ENCODE results near the gene LIM2.

DNA sequence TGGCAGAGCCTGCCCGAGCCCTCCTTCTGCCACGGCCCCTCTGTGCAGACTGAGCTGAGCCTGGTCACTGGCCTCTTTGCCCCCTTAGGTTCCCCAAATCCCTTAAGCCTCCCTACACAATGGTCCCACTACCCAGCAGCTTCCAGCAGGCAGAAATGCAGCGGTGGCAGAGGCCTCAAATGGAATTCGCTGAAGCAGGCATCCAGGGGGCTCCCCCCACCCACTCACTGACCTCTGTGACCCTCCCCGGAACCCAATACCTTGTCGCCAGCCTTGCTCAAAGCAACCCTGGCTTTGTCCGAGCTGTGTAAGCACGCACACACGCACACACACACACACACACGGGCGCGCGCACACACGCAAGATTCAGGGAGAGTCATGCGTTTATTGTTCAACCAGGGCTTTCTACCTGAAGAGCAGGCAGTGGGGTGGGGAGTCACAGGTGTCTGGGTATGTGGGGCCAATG is at the start of gene LIM2:
- TF ChIP-seq, protein P1, sequence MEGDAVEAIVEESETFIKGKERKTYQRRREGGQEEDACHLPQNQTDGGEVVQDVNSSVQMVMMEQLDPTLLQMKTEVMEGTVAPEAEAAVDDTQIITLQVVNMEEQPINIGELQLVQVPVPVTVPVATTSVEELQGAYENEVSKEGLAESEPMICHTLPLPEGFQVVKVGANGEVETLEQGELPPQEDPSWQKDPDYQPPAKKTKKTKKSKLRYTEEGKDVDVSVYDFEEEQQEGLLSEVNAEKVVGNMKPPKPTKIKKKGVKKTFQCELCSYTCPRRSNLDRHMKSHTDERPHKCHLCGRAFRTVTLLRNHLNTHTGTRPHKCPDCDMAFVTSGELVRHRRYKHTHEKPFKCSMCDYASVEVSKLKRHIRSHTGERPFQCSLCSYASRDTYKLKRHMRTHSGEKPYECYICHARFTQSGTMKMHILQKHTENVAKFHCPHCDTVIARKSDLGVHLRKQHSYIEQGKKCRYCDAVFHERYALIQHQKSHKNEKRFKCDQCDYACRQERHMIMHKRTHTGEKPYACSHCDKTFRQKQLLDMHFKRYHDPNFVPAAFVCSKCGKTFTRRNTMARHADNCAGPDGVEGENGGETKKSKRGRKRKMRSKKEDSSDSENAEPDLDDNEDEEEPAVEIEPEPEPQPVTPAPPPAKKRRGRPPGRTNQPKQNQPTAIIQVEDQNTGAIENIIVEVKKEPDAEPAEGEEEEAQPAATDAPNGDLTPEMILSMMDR (IDR thresholded peaks at IDR 0.05): no peak
- TF ChIP-seq POLR2AphosphoS5 (IDR thresholded peaks at IDR 0.05) (no peak), POLR2A (IDR thresholded peaks at IDR 0.05) (no peak), EP300 (IDR thresholded peaks at IDR 0.05) (no peak)

All from suprapubic skin (tissue), 4 donors.